Measurements from ENCODE around the gene PLEKHM3. TPM values are rescaled to one million over a fixed set of nuclear protein-coding genes. Genes with fewer than 3 reads are reported as not detected.

PLEKHM3 gene
- total and polyA plus RNA-seq, 2 experiments from 2014 or later, result 4.9 to 6.6 TPM

DNA sequence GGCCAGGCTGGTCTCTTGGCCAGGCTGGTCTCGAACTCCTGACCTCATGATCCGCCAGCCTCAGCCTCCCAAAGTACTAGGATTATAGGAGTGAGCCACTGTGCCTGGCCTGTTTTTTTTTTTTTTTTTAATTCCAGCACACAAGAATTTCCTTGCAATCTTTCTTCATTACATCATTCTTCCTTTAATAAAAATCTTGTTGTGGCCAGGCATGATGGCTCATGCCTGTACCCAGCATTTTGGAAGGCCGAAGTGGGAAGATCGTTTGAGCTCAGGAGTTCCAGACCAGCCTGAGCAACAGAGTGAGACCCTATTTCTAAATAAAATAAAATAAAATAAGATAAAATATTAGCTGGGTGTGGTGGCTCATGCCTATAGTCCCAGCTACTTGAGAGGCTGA, 21.4 kb upstream of the PLEKHM3 start:
- no peaks in the 10 kb centered on the region for H3K36me3 ChIP-seq (ENCODE audit: low read depth)
- TF ChIP-seq EZH2phosphoT487 (IDR thresholded peaks at IDR 0.05; ENCODE audit: insufficient read depth, low read depth) (no peak), EZH2 (IDR thresholded peaks at IDR 0.05; ENCODE audit: insufficient read depth, poor library complexity, severe bottlenecking) (no peak)
- H3K4me1 ChIP-seq (ENCODE audit: insufficient read depth), result 0 out of 2 replicates have a peak, but pooled peaks cover 4% of the 10 kb centered on the region
- no peaks in the 10 kb centered on the region for H4K20me1 ChIP-seq (ENCODE audit: insufficient read depth)
- H3K9ac ChIP-seq, result no peak overlapping the region
- DNase-seq, result peak; percentile 57
- H3K27ac ChIP-seq, result no peak overlapping the region
- no peaks in the 10 kb centered on the region for H3F3A ChIP-seq (ENCODE audit: insufficient read depth)
- 68 to 70% methylated on average over 4 of the region's 4 CpGs for WGBS, 2 experiments (ENCODE audit: low coverage in 1 of 2, low lambda C conversion rate in 2 of 2, missing lambda C conversion rate in 2 of 2)
- H3K9me3 ChIP-seq (ENCODE audit: low read depth), result no peaks in the 10 kb centered on the region
- H3K4me2 ChIP-seq (ENCODE audit: unreplicated experiment), result no peak overlapping the region
- no peak overlapping the region for H3K4me3 ChIP-seq
- H3K9me2 ChIP-seq (ENCODE audit: insufficient read depth), result no peaks in the 10 kb centered on the region
- no peak overlapping the region for H2AFZ ChIP-seq
- no peaks in the 10 kb centered on the region for H3K27me3 ChIP-seq (replicated peaks; ENCODE audit: insufficient read depth)
- no peaks in the 10 kb centered on the region for H3K79me2 ChIP-seq (ENCODE audit: insufficient read depth)
- in situ Hi-C loops (cut with MboI), result no loop called here

DNA sequence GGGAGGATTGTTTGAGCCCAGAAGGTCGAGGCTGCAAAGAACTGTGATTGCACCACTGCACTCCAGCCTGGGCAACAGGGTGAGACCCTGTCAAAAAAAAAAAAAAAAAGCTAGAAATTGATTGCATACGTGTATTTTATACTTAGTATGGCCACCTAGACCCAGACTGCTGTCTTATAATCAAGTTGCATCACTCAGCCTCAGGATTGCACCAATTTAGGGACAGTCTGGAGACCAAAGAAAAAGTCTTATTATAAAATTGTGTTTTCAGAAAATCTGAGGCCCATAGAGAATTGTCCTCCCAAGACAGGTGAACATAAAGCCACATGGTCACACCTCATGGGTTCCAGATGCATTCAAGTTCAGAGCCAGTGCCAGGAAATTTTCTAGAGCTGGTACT, 17.1 kb upstream of the PLEKHM3 start:
- Histone ChIP-seq H3K79me2 (ENCODE audit: insufficient read depth) (no peaks in the 10 kb centered on the region), H3K27ac (no peak overlapping the region), H4K20me1 (ENCODE audit: insufficient read depth) (no peaks in the 10 kb centered on the region), H3K36me3 (ENCODE audit: low read depth) (no peaks in the 10 kb centered on the region), H3K4me2 (ENCODE audit: unreplicated experiment) (no peak overlapping the region), H3K9me2 (ENCODE audit: insufficient read depth) (no peaks in the 10 kb centered on the region), H3K4me3 (no peak overlapping the region), H3K9ac (no peak overlapping the region), H3K9me3 (ENCODE audit: low read depth) (no peaks in the 10 kb centered on the region), H3K27me3 (replicated peaks; ENCODE audit: insufficient read depth) (no peaks in the 10 kb centered on the region), H3F3A (ENCODE audit: insufficient read depth) (peaks cover 8% of the 10 kb centered on the region), H2AFZ (no peak overlapping the region), H3K4me1 (ENCODE audit: insufficient read depth) (0 out of 2 replicates have a peak, but pooled peaks cover 13% of the 10 kb centered on the region)
- TF ChIP-seq EZH2phosphoT487 (IDR thresholded peaks at IDR 0.05; ENCODE audit: insufficient read depth, low read depth), result no peak
- no peak for TF ChIP-seq EZH2 (IDR thresholded peaks at IDR 0.05; ENCODE audit: insufficient read depth, poor library complexity, severe bottlenecking)
- in situ Hi-C loops (cut with MboI), result no loop called here
- 33 to 38% methylated on average over 2 of the region's 2 CpGs for WGBS, 2 experiments (ENCODE audit: low coverage in 1 of 2, low lambda C conversion rate in 2 of 2, missing lambda C conversion rate in 2 of 2)
- DNase-seq, result no peak

DNA sequence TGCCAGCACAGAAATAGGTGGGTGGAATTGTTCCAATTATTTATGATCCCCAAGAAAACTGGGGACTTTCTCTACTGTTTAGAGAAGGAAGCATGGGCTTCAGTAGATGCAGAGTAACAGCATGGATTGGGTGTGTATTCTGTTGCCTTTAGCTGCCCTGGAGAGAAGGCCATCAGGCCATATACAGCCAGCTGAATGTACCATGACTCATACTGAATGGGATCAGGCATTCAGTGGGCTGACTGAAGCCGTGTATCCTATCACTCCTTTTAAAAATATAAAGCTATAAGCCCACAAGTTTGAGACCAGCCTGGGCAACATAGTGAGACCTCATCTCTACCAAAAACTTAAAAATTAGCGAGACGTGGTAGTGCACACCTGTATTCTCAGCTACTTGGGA, 16.7 kb upstream of the PLEKHM3 start:
- WGBS, 2 experiments (ENCODE audit: low coverage in 1 of 2, low lambda C conversion rate in 2 of 2, missing lambda C conversion rate in 2 of 2), result 62 to 64% methylated on average over 3 of the region's 3 CpGs

DNA sequence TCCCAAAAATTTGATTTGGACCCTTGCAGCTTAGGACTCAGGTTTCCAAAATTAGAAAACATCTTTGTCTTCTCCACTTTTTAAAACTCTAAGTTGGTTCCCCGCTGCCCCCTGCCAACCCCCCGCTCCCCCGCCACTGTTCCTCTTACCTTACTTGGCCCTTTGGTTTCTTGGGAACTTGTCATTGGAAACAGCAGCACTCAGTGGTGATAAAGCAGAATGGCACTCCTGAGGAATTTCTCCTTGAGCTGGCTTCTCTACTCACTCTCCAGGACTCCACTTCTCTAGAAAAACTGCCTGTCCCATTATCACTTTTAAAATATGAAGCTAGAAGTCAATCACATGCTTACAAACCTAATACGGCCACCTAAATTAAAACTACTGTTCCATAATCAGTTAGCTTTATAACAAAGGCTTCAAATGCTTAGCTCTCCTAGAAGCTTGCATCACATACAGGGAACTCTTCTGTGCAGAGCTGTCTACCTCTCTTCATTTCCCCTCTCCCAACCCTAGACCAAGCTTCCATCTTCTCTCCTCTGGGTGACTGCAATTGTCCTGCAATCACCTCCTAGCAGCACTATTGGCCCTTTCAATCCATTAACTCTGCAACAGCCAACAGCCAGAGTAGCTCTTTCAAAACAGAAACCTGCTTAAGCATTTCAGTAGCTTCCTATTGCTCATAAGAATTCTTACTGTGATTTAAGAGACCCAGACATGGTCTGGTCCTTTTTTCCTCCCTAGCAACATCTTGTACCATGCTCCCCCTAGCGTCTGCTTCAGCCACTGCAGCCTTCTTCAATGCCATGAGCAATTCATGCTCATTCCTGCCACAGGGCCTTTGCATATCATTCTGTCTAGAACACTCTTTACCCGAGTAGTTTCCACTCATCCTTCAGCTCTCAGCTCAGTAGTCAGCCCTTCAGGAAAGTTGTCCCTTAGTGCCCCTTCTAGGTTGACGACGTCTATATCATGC, 15.2 kb upstream of the PLEKHM3 start:
- no peaks in the 10 kb centered on the region for H3K27me3 ChIP-seq (replicated peaks; ENCODE audit: insufficient read depth)
- H2AFZ ChIP-seq, result peak overlapping the region; percentile 35; the same call in 1 of the 2 replicates
- H3K4me2 ChIP-seq (ENCODE audit: unreplicated experiment), result no peak overlapping the region
- in situ Hi-C loops (cut with MboI), result no loop called here
- no peaks in the 10 kb centered on the region for H3K36me3 ChIP-seq (ENCODE audit: low read depth)
- H3F3A ChIP-seq (ENCODE audit: insufficient read depth), result peaks cover 8% of the 10 kb centered on the region
- TF ChIP-seq EZH2phosphoT487 (IDR thresholded peaks at IDR 0.05; ENCODE audit: insufficient read depth, low read depth), result no peak
- TF ChIP-seq EZH2 (IDR thresholded peaks at IDR 0.05; ENCODE audit: insufficient read depth, poor library complexity, severe bottlenecking), result no peak
- peak; percentile 78 for DNase-seq
- H3K9me2 ChIP-seq (ENCODE audit: insufficient read depth), result no peaks in the 10 kb centered on the region
- H3K4me1 ChIP-seq (ENCODE audit: insufficient read depth), result 0 out of 2 replicates have a peak, but pooled peaks cover 13% of the 10 kb centered on the region
- H4K20me1 ChIP-seq (ENCODE audit: insufficient read depth), result no peaks in the 10 kb centered on the region
- H3K9ac ChIP-seq, result no peak overlapping the region
- no peaks in the 10 kb centered on the region for H3K9me3 ChIP-seq (ENCODE audit: low read depth)
- peak overlapping the region; percentile 17; the same call in 1 of the 2 replicates for H3K27ac ChIP-seq
- H3K79me2 ChIP-seq (ENCODE audit: insufficient read depth), result no peaks in the 10 kb centered on the region
- no peak overlapping the region for H3K4me3 ChIP-seq
- 25% methylated on average over 8 of the region's 8 CpGs for WGBS, 2 experiments (ENCODE audit: low coverage in 1 of 2, low lambda C conversion rate in 2 of 2, missing lambda C conversion rate in 2 of 2)

More for the DNA sequence above, 16.7 kb upstream of the PLEKHM3 start:
- Histone ChIP-seq H3K9me2 (ENCODE audit: insufficient read depth) (no peaks in the 10 kb centered on the region), H3K4me2 (ENCODE audit: unreplicated experiment) (no peak overlapping the region), H3K4me1 (ENCODE audit: insufficient read depth) (0 out of 2 replicates have a peak, but pooled peaks cover 13% of the 10 kb centered on the region), H3K27me3 (replicated peaks; ENCODE audit: insufficient read depth) (no peaks in the 10 kb centered on the region), H3F3A (ENCODE audit: insufficient read depth) (peaks cover 8% of the 10 kb centered on the region), H3K36me3 (ENCODE audit: low read depth) (no peaks in the 10 kb centered on the region), H3K27ac (no peak overlapping the region), H3K79me2 (ENCODE audit: insufficient read depth) (no peaks in the 10 kb centered on the region), H3K4me3 (no peak overlapping the region), H2AFZ (no peak overlapping the region), H4K20me1 (ENCODE audit: insufficient read depth) (no peaks in the 10 kb centered on the region), H3K9ac (no peak overlapping the region), H3K9me3 (ENCODE audit: low read depth) (no peaks in the 10 kb centered on the region)
- DNase-seq, result peak; percentile 65
- in situ Hi-C loops (cut with MboI), result no loop called here
- TF ChIP-seq EZH2phosphoT487 (IDR thresholded peaks at IDR 0.05; ENCODE audit: insufficient read depth, low read depth) (no peak), EZH2 (IDR thresholded peaks at IDR 0.05; ENCODE audit: insufficient read depth, poor library complexity, severe bottlenecking) (no peak)
